ENCODE results near the gene C1orf216. TPM values are rescaled to one million over a fixed set of nuclear protein-coding genes. Genes with fewer than 3 reads are reported as not detected.
A peak's percentile ranks its signal among the peaks of the same experiment; 100 is the strongest.

C1orf216 gene, protein sequence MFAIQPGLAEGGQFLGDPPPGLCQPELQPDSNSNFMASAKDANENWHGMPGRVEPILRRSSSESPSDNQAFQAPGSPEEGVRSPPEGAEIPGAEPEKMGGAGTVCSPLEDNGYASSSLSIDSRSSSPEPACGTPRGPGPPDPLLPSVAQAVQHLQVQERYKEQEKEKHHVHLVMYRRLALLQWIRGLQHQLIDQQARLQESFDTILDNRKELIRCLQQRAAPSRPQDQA
- 10 to 100 TPM in 6 of 8 experiments, 1 to 10 TPM in 2; 5.9 to 17.9 (median 11.4) TPM for total RNA-seq

DNA sequence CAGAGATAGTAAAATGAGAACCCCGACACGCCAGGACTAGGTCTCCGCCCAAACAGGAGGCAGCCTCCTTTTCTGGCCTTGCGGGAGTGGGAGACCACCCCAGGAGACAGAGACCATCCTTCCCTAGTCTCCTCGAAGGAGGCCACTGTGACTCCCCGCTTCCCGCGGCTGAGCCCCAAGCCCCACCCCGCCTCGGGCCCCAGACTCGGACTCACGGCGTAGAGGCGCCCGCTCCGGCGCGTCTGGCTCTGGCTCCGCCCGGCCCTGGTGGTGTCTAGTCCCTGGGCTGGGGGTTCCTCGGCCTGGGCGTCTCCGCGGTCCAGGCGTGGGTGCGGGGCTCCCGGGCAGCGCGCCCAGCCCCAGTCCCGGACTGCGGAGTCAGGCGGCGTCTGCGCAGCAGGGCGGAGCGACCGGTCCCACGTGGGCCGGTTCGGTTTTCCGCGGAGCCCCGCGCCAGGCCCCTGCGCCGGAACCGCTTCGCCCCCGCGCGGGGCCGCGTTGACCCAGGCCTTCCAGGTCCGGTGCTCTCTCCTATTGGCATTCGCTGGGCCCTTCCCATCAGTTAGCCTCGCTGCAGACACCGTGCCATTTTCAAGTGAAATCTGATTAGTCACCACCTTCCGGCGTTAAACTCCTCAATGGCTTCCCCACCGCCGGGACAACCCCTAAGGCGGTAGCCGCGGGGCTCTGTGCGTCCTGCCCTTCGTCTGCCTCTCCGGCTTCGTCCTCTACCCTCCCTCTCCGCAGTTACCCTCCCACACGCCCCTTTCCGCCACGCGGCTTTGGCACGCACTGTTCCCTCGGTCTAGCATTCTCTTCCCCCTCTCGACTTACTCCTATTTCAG is at the start of gene C1orf216:
TSS of gene C1orf216 (minus strand) at position 393 of the 845 bp plus-strand sequence. CDS start 2,563 bp downstream, outside the sequence.
- 6 to 39% (median 36%) methylated on average over 9 to 31 of the region's 76 CpGs; no CpG with 5 or more reads in 4 of the 10 experiments for WGBS, 10 experiments
- in situ Hi-C loops (cut with MboI; ENCODE audit: low pct_unique_long_range_greater_than_20kb in 2 of 9, low sequenced_read_pairs in 9 of 9, unreplicated experiment in 9 of 9) = loop anchor here in 3 of 9 experiments (10.0 to 25.0 kb wide), 3 partner anchors 144 to 256 kb away; partner anchors contain the start of genes TFAP2E (in 3 of the 3), KIAA0319L (in 2 of the 3) and NCDN (in 2 of the 3)
- H3K27ac ChIP-seq = no peak within 1 kb of the TSS
- peaks cover 6 to 16% of the 10 kb centered on the region in 2 donors for H3K4me1 ChIP-seq (replicated peaks in 1 of 2)
- peak; percentile 72 to 87 (median 80) for ATAC-seq (replicated peaks in 6 of 8)
- peak within 1 kb of the TSS; percentile 28 to 46 (median 36) for H3K4me3 ChIP-seq

DNA sequence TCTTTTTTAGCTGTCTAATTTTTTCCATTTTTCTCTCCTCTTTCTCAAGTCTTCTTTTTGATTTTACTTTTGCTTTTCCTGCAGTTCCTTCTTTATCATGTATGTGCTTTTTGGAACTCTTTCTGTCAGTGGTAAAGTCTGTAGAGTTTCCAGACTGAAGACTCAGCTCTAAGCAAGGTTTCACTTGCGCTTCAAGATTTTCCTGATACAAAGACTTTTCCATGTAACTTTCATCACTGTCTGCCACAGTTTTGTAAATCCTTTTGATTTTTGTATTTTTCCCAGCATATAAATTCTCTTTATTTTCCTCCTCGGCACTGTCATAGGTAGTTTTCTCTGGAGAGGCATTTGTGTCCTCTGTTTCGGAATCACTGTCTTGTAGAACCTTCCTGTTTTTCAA is 45.6 kb upstream of the C1orf216 start:
- 86 to 100% (median 96%) methylated on average over 2 to 3 of the region's 3 CpGs for WGBS, 10 experiments
- in situ Hi-C loops (cut with MboI; ENCODE audit: low pct_unique_long_range_greater_than_20kb in 2 of 9, low sequenced_read_pairs in 9 of 9, unreplicated experiment in 9 of 9) = no loop called here

DNA sequence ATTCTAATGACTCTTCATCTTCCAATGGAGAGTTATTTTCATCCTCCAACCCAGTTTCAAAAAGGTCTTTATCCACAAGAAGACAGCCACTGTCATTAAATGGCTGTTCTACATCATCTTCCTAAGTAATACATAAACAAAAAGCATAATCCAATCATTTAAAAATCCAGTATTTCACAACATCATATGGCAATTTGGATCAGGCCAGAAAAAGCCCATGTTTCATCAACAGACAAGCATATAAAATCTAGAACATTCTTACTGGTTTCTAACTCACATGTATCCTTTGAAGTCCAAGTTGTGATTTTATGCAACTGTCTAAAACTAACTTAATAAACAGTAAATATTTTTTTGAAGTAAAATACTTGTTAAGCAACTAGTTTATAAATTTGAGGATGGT is 44.5 kb upstream of the C1orf216 start:
- peaks cover 0 to 1% of the 10 kb centered on the region in 2 donors for H3K4me1 ChIP-seq (replicated peaks in 1 of 2)
- H3K27ac ChIP-seq = no peak overlapping the region
- no peak overlapping the region for H3K4me3 ChIP-seq
- in situ Hi-C loops (cut with MboI; ENCODE audit: low pct_unique_long_range_greater_than_20kb in 2 of 9, low sequenced_read_pairs in 9 of 9, unreplicated experiment in 9 of 9) = no loop called here
- no peak for ATAC-seq (replicated peaks in 6 of 8)

More for the DNA sequence above, 45.6 kb upstream of the C1orf216 start:
- no peak for ATAC-seq (replicated peaks in 6 of 8)
- Histone ChIP-seq H3K4me3 (no peak overlapping the region), H3K4me1 (replicated peaks in 1 of 2) (peaks cover 4% of the 10 kb centered on the region in 2 donors), H3K27ac (no peak overlapping the region)

DNA sequence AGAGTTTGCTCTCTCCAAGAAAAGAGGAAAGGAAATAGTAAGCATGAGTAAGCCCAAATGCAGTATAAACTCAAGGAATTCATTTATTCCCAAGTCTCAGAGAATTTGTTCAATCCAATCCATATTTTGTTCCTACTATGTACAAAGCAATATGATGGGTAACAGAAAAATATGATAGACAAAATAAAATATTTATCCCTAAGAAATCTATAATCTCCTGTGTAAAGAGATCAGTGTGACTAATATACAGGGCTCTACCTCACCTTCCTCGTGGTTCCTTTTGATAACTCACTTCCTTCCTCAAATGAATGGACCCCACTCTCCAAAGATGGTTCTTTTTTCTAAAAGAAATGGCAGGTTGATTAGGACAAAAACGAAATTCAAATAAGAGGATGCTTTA is 43.5 kb upstream of the C1orf216 start:
- in situ Hi-C loops (cut with MboI; ENCODE audit: low pct_unique_long_range_greater_than_20kb in 2 of 9, low sequenced_read_pairs in 9 of 9, unreplicated experiment in 9 of 9) = no loop called here
- no peak overlapping the region for H3K4me3 ChIP-seq
- ATAC-seq (replicated peaks in 6 of 8) = no peak
- 14 to 100% (median 89%) methylated on average over 1 to 2 of the region's 2 CpGs for WGBS, 10 experiments
- no peak overlapping the region for H3K27ac ChIP-seq
- no peaks in the 10 kb centered on the region for H3K4me1 ChIP-seq (replicated peaks in 1 of 2)

DNA sequence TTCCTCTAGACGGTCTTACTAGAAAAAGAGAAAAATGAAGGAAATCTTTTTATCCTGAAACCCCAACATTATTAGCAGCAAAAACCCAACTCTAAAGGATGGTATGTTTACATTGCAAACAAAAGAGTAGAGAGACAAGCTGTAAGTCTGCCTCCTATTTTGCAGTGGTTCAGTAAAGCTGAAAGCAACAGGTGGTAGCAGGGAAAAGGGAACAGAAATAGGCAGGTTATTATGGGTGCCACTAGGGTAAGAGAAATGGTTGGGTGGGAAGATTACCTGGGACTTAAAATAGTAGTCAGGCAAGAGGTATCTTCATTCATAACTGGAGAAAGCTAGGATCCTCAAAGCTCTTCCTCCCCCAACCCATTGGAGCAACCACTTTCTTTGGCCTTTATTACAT is 37.4 kb upstream of the C1orf216 start:
- 14 to 100% (median 100%) methylated on average over 1 of the region's 1 CpG; no CpG with 5 or more reads in 3 of the 10 experiments for WGBS, 10 experiments
- H3K4me1 ChIP-seq (replicated peaks in 1 of 2) = no peaks in the 10 kb centered on the region
- in situ Hi-C loops (cut with MboI; ENCODE audit: low pct_unique_long_range_greater_than_20kb in 2 of 9, low sequenced_read_pairs in 9 of 9, unreplicated experiment in 9 of 9) = no loop called here
- H3K27ac ChIP-seq = no peak overlapping the region
- ATAC-seq (replicated peaks in 6 of 8) = no peak
- no peak overlapping the region for H3K4me3 ChIP-seq

DNA sequence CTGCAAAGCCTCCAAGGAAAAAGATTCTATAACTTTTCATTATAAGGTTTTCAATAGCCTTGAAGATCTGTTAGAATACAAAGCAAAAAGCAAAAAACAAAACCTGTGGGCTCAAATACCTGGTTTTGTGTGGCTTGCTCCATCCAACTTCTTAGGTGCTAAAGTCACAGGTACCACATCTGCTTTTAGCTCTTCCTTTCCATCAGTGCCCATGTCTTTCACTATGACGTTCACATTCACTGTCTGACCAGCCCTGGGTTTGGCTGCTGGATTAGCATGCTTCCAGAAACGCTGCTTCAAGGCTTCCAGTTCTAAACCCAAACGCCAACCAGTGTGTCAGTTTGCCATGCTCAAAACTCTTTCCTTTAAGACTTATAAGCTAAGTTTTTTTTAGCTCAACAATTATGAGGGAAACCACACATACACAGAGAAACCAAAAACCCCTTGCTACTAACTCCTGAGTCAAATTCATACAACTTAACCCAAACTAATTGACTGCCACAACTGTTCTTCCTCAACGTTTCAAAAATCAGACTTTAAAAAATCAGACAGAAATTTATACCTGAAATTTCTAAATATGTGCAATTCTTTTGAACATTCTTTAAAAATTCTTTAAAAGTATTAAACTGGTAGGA is 35.1 kb upstream of the C1orf216 start:
- no peaks in the 10 kb centered on the region for H3K4me1 ChIP-seq (replicated peaks in 1 of 2)
- ATAC-seq (replicated peaks in 6 of 8) = no peak
- 25 to 95% (median 87%) methylated on average over 1 to 4 of the region's 4 CpGs for WGBS, 10 experiments
- no peak overlapping the region for H3K27ac ChIP-seq
- in situ Hi-C loops (cut with MboI; ENCODE audit: low pct_unique_long_range_greater_than_20kb in 2 of 9, low sequenced_read_pairs in 9 of 9, unreplicated experiment in 9 of 9) = no loop called here
- no peak overlapping the region for H3K4me3 ChIP-seq

DNA sequence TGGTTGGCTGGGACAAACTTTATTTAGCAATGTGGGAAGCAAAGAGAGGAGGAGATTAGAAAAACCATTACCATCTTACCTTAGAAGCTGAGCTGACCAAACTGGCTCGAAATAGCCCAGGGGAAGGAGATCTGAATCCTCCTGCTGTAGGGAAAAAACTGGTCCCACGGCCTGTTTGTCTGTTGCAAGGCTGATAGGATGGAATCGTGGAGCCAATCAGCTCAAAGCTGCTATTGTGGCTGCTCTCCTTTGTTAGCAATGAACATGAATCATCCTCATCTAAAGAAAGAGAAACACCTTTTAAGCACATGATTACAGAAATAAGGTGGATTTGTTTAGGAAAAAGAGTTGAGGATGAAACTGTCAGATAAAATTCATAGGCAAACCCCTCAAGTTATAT is 29.6 kb upstream of the C1orf216 start:
- 20 to 100% (median 79%) methylated on average over 1 to 3 of the region's 3 CpGs; no CpG with 5 or more reads in 1 of the 10 experiments for WGBS, 10 experiments
- Histone ChIP-seq H3K27ac (no peak overlapping the region), H3K4me1 (replicated peaks in 1 of 2) (peaks cover 0 to 6% of the 10 kb centered on the region in 2 donors), H3K4me3 (no peak overlapping the region)
- peak in 5 of 8 experiments; percentile 63 to 82 (median 76) for ATAC-seq (replicated peaks in 6 of 8)
- in situ Hi-C loops (cut with MboI; ENCODE audit: low pct_unique_long_range_greater_than_20kb in 2 of 9, low sequenced_read_pairs in 9 of 9, unreplicated experiment in 9 of 9) = loop anchor here in 3 of 9 experiments (25.0 kb wide), 2 partner anchors 286 to 311 kb away; no protein-coding TSS in a partner anchor

DNA sequence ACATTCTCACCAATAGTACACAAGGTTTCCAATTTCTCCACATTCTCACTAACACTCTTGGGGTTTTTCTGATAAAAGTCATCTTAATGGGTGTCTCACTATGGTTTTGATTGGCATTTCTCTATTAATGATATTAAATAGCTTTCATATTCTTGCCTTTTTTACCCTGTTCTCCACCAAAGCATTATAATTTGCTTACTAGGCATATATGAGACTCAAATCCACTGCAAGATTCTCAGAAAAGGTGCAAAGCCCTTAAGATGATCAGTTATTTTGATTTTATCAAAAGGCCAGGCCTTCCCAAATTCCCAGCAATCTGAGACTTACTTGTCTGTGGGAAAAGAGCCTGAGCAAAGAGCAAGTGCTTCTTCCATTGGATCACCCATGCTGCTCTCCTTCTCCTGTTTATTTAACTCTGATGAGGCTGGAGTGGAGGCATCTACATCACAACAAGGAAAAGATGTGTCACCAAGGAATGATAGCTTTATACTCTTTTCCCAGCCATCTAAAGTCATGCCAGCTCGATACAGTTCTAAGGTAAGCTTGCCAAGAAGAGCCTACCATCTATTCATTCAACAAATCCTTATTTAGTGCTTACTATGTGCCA is 26.5 kb upstream of the C1orf216 start:
- Histone ChIP-seq H3K4me3 (no peak overlapping the region), H3K4me1 (replicated peaks in 1 of 2) (peaks cover 0 to 6% of the 10 kb centered on the region in 2 donors), H3K27ac (no peak overlapping the region)
- in situ Hi-C loops (cut with MboI; ENCODE audit: low pct_unique_long_range_greater_than_20kb in 2 of 9, low sequenced_read_pairs in 9 of 9, unreplicated experiment in 9 of 9) = loop anchor here in 3 of 9 experiments (25.0 kb wide), 2 partner anchors 283 to 308 kb away; no protein-coding TSS in a partner anchor
- no peak for ATAC-seq (replicated peaks in 6 of 8)
- 80 to 100% (median 100%) methylated on average over 1 of the region's 1 CpG; no CpG with 5 or more reads in 2 of the 10 experiments for WGBS, 10 experiments

DNA sequence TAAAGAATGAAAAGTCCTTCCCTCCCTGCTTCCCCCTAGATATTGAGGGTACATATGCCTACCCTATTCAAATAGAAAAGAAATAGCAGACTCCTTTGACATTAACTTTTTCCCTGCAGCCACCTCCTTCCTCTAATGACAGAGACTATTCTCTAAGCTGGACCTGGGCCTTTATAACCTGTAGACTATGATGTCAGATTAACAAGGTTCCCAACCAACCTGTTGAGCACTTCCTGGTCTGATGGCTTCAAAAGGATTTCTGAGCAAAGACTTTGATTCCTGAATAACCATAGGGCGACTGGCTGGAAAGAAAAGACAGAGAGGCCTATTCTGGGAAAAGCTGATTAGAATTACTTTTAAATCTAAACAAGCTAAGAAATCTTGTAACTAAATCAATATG is 18.4 kb upstream of the C1orf216 start:
- ATAC-seq (replicated peaks in 6 of 8) = no peak
- Histone ChIP-seq H3K4me3 (no peak overlapping the region), H3K27ac (no peak overlapping the region), H3K4me1 (replicated peaks in 1 of 2) (no peaks in the 10 kb centered on the region)
- 75 to 100% (median 88%) methylated on average over 1 of the region's 1 CpG; no CpG with 5 or more reads in 3 of the 10 experiments for WGBS, 10 experiments
- in situ Hi-C loops (cut with MboI; ENCODE audit: low pct_unique_long_range_greater_than_20kb in 2 of 9, low sequenced_read_pairs in 9 of 9, unreplicated experiment in 9 of 9) = loop anchor here in 3 of 9 experiments (25.0 kb wide), 2 partner anchors 275 to 300 kb away; no protein-coding TSS in a partner anchor

DNA sequence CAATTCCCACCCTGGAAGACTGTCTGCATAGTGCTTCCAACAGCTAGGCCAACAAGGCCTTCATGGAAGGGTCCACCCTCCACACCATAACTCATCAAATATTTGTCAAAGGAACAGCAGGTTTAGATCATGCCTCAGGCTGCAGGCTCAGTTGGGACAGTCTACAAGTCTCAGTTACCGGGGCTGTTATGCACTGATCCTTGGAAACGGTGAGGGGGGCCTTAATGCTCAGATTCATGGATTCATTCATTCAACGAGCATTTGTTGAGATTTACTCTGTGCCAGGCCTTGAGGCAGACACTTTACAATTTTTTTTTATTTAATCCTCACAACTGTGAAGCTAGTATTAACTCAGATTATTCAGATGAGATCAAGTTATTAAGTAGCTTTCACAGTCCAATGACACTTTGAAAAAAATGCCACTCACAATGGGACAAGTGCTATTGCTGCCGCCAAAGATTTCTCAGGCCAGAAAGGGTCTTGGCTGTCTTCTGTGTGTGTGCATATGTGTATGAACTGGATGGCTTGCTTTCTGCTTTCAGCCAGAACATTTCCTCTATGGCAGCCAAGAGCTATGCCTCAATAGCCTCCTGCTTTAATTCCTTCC is 8.9 kb upstream of the C1orf216 start:
- no peak overlapping the region for H3K27ac ChIP-seq
- H3K4me3 ChIP-seq = no peak overlapping the region
- peak in 1 of 8 experiments; percentile 11 for ATAC-seq (replicated peaks in 6 of 8)
- WGBS, 10 experiments = 63 to 100% (median 97%) methylated on average over 1 to 4 of the region's 4 CpGs; no CpG with 5 or more reads in 1 of the 10 experiments
- in situ Hi-C loops (cut with MboI; ENCODE audit: low pct_unique_long_range_greater_than_20kb in 2 of 9, low sequenced_read_pairs in 9 of 9, unreplicated experiment in 9 of 9) = loop anchor here in 5 of 9 experiments (10.0 to 25.0 kb wide), 4 partner anchors 153 to 290 kb away; partner anchors contain the start of gene TFAP2E (in 2 of the 5)
- H3K4me1 ChIP-seq (replicated peaks in 1 of 2) = peaks cover 25 to 35% of the 10 kb centered on the region in 2 donors

DNA sequence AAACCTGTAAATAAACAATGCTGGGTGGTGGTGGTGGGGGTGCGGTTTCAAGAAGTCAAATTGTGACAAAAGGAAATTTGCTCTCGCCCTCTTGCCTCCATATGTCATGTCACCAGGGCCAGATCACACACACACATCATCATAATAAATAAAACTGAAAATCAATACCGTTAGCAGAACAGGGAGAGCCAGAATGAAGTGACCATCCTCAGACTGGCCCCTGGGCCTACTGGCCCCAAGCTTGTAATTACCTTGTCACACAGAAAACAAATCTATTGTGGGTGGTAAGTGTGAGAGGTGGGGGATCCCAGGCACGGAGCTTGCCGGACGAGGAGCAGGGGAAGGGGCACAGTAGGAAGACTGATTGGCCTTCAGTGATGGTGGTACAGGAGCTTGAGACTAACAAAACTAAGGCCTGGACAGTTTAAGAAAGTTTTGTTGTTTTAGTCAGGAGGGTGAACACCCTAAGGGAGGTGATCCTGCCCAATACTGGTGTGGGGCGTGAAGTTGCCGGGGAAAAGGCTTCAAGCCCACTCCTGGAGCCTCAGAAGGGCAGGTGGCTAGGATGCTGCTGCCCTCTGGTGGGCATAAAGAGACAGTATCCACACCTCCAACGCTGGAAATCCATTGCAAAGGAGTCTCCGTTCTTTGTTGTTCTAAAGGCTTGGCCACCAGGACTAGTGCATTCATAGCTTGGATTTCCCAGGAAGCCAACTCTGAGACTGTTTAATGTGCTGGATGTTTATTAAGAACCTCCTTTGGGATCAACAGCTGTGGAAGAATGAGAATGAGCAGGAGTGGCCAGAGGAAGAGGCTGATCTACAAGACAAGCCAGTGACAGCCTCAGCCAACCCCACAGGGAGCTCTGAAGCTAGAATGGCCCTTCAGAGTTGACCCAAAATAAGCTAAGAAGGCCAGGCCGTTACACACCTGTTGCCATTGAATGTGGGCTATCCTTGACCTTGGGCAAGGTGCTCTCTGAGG is 8.1 kb upstream of the C1orf216 start:
- peak; percentile 71 to 95 (median 83) for ATAC-seq (replicated peaks in 6 of 8)
- Histone ChIP-seq H3K4me3 (no peak overlapping the region), H3K27ac (peak overlapping the region; percentile 14 to 53), H3K4me1 (replicated peaks in 1 of 2) (peaks cover 25 to 35% of the 10 kb centered on the region in 2 donors)
- WGBS, 10 experiments = 8 to 57% (median 42%) methylated on average over 1 to 9 of the region's 11 CpGs; no CpG with 5 or more reads in 2 of the 10 experiments
- in situ Hi-C loops (cut with MboI; ENCODE audit: low pct_unique_long_range_greater_than_20kb in 2 of 9, low sequenced_read_pairs in 9 of 9, unreplicated experiment in 9 of 9) = loop anchor here in 5 of 9 experiments (10.0 to 25.0 kb wide), 4 partner anchors 152 to 289 kb away; partner anchors contain the start of gene TFAP2E (in 2 of the 5)
